Measurements from ENCODE around the gene C11orf87. TPM values are rescaled to one million over a fixed set of nuclear protein-coding genes. Genes with fewer than 3 reads are reported as not detected.

The C11orf87 gene
- total and polyA plus RNA-seq, 2 of the 8 experiments (the other 6 are each of a cell fraction or from before 2014, with no cell fraction given): 0.22 to 0.32 TPM

GRCh38 chr11:109401545-109401944 lies 20.4 kb upstream of the C11orf87 start (continued):
- no peak for TF ChIP-seq SP1 (IDR thresholded peaks at IDR 0.05; ENCODE audit: low read depth, low read length)
- no peak for TF ChIP-seq SUZ12 (IDR thresholded peaks at IDR 0.05; ENCODE audit: low read length)
- TF ChIP-seq BACH1 (IDR thresholded peaks at IDR 0.05; ENCODE audit: low read length): no peak
- no peak for TF ChIP-seq RFX5 (IDR thresholded peaks at IDR 0.05; ENCODE audit: borderline replicate concordance, low read depth, low read length)
- no peak for TF ChIP-seq GABPA (IDR thresholded peaks at IDR 0.05; ENCODE audit: borderline replicate concordance, insufficient read depth, low read length)
- no peak for TF ChIP-seq RNF2 (IDR thresholded peaks at IDR 0.05; ENCODE audit: borderline replicate concordance, low read depth, low read length, missing control alignments, poor library complexity, severe bottlenecking)

Measured in H1 (cell line).